Lower leg skin (tissue), 3 donors: ENCODE data around the gene SGO2.

Experiments used
- CTCF ChIP-seq, 3 donors: fragments of 450-650 bp; IDR thresholded peaks; one replicate each; pipeline ENCODE4 v1.5.1; 2016; ENCODE audit warnings: antibody characterized with exemption in 3 of 3, mild to moderate bottlenecking in 3 of 3, moderate library complexity in 2 of 3
- POLR2A ChIP-seq, 2 donors: fragments of 450-650 bp; IDR thresholded peaks; one replicate each; pipeline ENCODE4 v1.6.1; 2016 to 2017; ENCODE audit warnings: antibody characterized with exemption in 2 of 2, mild to moderate bottlenecking in 1 of 2, moderate library complexity in 1 of 2

- TF ChIP-seq CTCF (IDR thresholded peaks at IDR 0.05) = no peak
- TF ChIP-seq POLR2A (IDR thresholded peaks at IDR 0.05) = no peak
Measured at GRCh38 chr2:200488169-200488568, 37.8 kb upstream of the SGO2 start.
